ENCODE measurements around the gene DDI2.
"Not testable (repeated sequence)": the region's sequence is repeated elsewhere in the genome, so short reads cannot be mapped to it uniquely, and the experiment has no call there.

The DDI2 gene

GRCh38 chr1:15617173-15618076 is at the start of gene DDI2:
DDI2 (plus strand) TSS chr1:15617458; CDS start chr1:15617671, 213 bp downstream.
- DNase-seq (ENCODE audit: low spot score), result peak; percentile 96

GRCh38 chr1:15568387-15569073 is 48.7 kb upstream of the DDI2 start:
- DNase-seq (ENCODE audit: low spot score), result no peak

GRCh38 chr1:15570861-15571260 is 46.4 kb upstream of the DDI2 start:
- no peak for DNase-seq (ENCODE audit: low spot score)

- no peak for DNase-seq (ENCODE audit: low spot score)
Measured at GRCh38 chr1:15571266-15571665, 46.0 kb upstream of the DDI2 start.

GRCh38 chr1:15573477-15573876 is 43.8 kb upstream of the DDI2 start:
- no peak for DNase-seq (ENCODE audit: low spot score)

- no peak for DNase-seq (ENCODE audit: low spot score)
Measured at GRCh38 chr1:15574741-15575140, 42.5 kb upstream of the DDI2 start.

GRCh38 chr1:15575549-15576150 is 41.6 kb upstream of the DDI2 start:
- no peak for DNase-seq (ENCODE audit: low spot score)

DNA sequence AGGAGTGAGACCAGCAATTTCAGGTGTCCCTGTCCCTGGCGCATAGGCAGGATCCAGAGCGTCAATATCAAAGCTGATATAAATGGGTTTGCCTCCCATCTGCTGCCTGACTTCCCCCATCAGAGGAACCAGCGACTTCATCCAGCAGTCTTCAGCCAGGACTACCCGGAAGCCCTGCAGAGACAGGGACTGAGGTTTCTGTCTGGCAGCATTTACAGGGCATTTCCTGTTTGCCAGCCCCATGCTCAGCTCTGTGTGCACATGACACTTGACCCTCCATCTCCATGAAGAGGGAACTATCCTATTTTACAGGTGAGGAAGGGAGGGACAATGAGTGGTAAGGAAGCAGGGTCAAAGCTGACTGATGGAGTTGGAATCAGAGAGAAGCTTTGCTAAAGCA is 39.6 kb upstream of the DDI2 start:
- no peak for DNase-seq (ENCODE audit: low spot score)

DNA sequence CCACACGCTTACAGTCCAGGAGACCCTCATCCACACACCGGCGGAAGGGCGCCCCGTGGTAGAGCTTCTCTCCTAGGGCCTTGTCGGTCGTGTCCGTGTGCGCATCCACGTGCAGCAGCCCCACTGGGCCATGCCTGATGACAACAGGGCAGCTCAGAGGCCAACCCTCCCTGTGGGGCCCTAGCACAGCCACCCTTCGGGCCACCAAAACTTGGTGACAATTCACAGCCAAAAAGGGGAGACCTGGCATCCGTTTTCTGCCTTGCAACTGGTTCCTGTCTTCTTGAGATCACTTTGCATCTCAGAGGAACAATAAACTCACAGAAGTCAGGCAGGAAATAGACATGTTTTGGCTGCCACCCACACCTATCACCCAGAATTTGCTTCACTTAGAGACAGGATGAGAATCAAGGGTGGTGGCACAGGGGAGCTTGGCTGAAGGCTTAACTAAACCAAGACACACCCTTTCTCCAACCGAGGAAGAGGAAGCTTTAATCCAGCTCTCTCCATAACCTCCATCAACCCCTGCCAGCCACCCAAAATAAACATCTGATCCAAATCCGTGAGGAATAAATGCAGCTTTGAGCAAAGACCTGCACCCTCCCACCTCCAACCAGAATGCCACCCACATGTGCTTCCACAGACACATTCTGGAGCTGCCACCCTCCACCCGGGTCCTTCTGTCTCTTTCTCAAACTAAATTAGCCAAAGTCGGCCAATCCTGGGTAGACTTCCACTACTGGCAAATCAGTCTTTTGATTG is 38.2 kb upstream of the DDI2 start:
- no peak for DNase-seq (ENCODE audit: low spot score)

DNA sequence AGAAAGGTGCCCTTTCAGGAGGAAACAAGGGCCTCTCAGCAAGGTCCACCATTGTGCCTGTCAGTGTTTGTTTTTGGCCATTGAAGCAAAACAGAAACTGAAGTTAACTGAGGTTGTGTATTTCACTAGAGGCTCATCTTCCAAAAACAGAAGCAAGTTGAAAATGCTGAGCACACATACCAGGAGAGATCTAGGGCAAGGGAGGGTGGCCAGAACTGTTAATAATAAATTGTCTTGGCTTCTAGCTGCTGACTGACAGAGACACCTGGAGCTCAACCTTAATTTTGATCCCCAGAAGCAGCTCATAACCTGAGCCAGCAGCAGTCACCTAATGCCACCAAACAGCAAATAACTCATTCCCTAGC is 37.6 kb upstream of the DDI2 start:
- no peak for DNase-seq (ENCODE audit: low spot score)

DNA sequence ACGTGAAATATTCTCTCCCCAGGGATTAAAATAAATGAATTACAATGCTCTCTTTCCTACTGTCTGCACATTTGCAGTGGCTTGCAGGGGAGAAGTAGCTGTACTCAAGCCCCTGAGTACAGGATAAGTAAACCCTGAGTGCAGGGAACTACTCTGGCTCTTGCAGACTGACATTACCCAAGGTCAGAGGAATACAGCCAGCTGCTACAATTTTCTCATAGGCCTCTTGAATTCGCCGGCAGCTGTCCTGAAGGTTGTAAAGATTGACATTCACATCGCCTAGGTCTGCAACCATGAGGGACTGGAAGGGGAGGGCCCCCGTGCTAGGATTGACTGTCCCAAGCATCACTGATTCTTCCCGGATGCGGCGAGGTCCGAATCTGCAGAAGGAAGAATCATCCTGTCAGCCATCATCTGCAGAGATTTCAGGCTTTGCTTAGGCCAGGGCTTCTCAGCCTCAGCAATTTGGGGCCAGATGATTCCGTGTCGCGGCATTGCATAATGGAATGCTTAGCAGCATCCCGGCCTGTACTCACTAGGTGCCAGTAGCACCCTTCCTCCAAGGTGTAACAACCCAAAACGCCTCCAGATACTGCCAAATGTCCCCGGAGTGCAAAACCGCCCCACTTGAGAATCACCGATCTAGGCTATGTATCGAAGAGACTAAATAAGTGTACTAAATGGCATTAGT is 34.1 kb upstream of the DDI2 start:
- no peak for DNase-seq (ENCODE audit: low spot score)

GRCh38 chr1:15584489-15585363 is 32.5 kb upstream of the DDI2 start, which contains the start of gene AGMAT:
AGMAT (minus strand) TSS chr1:15585051; CDS start chr1:15584967, 84 bp downstream.
- peak; percentile 51 for DNase-seq (ENCODE audit: low spot score)

GRCh38 chr1:15592285-15592684 is 25.0 kb upstream of the DDI2 start:
- no peak for DNase-seq (ENCODE audit: low spot score)

DNA sequence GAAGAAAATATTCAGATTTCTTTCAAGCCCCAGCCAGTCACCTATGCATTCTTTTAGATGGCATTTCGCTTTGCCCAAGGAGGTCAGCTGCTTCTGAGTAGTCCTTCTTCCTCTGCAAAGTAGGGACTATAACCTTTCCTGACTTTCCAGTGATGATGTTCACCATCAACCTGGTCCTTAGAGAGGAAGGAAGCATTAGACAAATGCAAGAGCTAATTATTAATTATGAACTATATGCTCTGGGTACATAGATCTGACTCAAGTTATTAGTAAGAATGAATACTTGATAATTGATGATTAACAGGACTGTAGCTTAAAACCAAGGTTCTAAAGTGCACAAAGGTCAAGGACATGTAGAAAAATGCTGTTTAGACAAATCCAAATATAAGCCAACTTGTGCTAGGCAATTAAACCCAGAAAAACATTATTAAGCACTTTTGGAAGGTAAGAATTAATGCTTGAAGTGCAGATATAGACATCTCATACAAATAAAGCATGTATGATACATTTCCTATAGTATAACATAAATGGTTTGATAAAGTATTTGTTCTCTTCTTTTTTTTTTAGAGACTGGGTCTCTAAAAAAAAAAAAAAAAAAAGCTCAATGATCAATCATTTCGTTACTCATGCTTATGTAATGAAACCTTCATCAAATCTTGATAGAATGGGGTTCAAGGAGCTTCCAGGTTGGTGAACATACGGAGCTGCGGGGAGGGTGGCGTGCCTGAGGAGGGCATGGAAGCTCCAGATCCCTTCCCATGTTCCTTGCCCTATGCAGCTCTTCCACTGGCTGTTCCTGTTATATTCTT is 21.2 kb upstream of the DDI2 start:
- no peak for DNase-seq (ENCODE audit: low spot score)

DNA sequence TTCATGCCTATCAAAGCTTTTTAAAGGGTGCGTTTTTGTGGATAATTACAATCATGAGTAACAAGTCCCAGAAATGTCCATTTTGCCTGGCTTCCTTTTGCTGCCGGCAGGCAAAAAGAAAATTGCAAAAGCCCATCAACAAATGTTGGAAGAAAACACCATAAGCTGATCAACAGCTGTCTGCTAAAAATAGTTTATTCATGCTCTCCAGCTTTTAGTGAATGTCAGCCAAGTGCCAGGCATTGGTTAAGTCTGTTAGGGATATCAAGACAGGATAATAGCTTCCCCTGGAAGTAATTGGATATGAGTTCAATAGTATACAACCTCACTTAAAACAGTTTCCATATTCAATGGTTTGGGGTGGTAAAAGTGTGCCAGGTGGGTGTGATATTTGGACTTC is 18.8 kb upstream of the DDI2 start:
- no peak for DNase-seq (ENCODE audit: low spot score)

GRCh38 chr1:15603050-15603965 is 13.9 kb upstream of the DDI2 start:
- DNase-seq (ENCODE audit: low spot score), result peak; percentile 92

- not testable (repeated sequence) for DNase-seq (ENCODE audit: low spot score)
Measured at GRCh38 chr1:15603966-15604282, 13.3 kb upstream of the DDI2 start.

- DNase-seq (ENCODE audit: low spot score), result not testable (repeated sequence)
Measured at GRCh38 chr1:15604400-15604799, 12.9 kb upstream of the DDI2 start.

Measured in LoVo (cell line).